SK-N-DZ (cell line): ENCODE measurements around the gene DKK3.

Experiments used
- DNase-seq: peaks from one replicate; pipeline ENCODE4 v3.0.0-alpha.2; 2015; ENCODE audit warnings: low spot score

Gene DKK3

GRCh38 chr11:12005476-12005875 lies 3.0 kb downstream of the DKK3 start:
- no peak for DNase-seq

GRCh38 chr11:12005061-12005460 lies 3.4 kb downstream of the DKK3 start:
- no peak for DNase-seq

- no peak for DNase-seq
Observed at GRCh38 chr11:12003815-12004214, 4.6 kb downstream of the DKK3 start.

- DNase-seq = no peak
Observed at GRCh38 chr11:12003336-12003735, 5.1 kb downstream of the DKK3 start.

GRCh38 chr11:12001186-12001585 lies 7.2 kb downstream of the DKK3 start:
- DNase-seq = no peak

- no peak for DNase-seq
Observed at GRCh38 chr11:11998091-11998781, 10.2 kb downstream of the DKK3 start.

- DNase-seq = no peak
Observed at GRCh38 chr11:11997049-11997322, 11.4 kb downstream of the DKK3 start.

GRCh38 chr11:11996321-11997048 lies 11.9 kb downstream of the DKK3 start:
- no peak for DNase-seq

GRCh38 chr11:11995601-11996000 lies 12.8 kb downstream of the DKK3 start:
- DNase-seq = no peak

- DNase-seq = no peak
Observed at GRCh38 chr11:11993839-11994238, 14.6 kb downstream of the DKK3 start.

- DNase-seq = no peak
Observed at GRCh38 chr11:11992257-11993212, 15.9 kb downstream of the DKK3 start.

GRCh38 chr11:11989774-11990744 lies 18.4 kb downstream of the DKK3 start:
- peak; percentile 32 for DNase-seq

GRCh38 chr11:11988681-11989261 lies 19.7 kb downstream of the DKK3 start:
- no peak for DNase-seq

GRCh38 chr11:11988099-11988651 lies 20.3 kb downstream of the DKK3 start:
- no peak for DNase-seq

- no peak for DNase-seq
Observed at GRCh38 chr11:11987503-11988022, 20.9 kb downstream of the DKK3 start.

- DNase-seq = no peak
Observed at GRCh38 chr11:11985954-11986949, 22.2 kb downstream of the DKK3 start.

- DNase-seq = no peak
Observed at GRCh38 chr11:11985016-11985715, 23.3 kb downstream of the DKK3 start.

GRCh38 chr11:11984563-11984962 lies 23.9 kb downstream of the DKK3 start:
- DNase-seq = no peak
